Neural progenitor cell (in vitro differentiated cells): ENCODE results near the gene MEMO1. TPM values are rescaled to one million over a fixed set of nuclear protein-coding genes. Genes with fewer than 3 reads are reported as not detected.

ENCODE experiments used
- DNase-seq: peaks from one replicate; pipeline ENCODE4 v3.0.0-alpha.2; 2016; ENCODE audit warnings: low spot score
- H2AFZ ChIP-seq: fragments of 200-600 bp; sonication (generic); replicated peaks from 2 replicates; pipeline ENCODE4 v1.6.1; 2016; ENCODE audit warnings: antibody characterized with exemption
- H3F3A ChIP-seq: fragments of 200-600 bp; sonication (generic); 2 replicates; pipeline ENCODE4 v1.6.1; 2016; ENCODE audit warnings: antibody characterized with exemption, low read depth
- H3K27ac ChIP-seq: fragments of 200-600 bp; sonication (generic); 2 replicates; pipeline ENCODE4 v1.5.1; 2016; ENCODE audit warnings: mild to moderate bottlenecking
- H3K27me3 ChIP-seq: fragments of 200-600 bp; sonication (generic); 2 replicates; pipeline ENCODE4 v1.6.1; 2016; ENCODE audit warnings: mild to moderate bottlenecking, moderate library complexity
- H3K36me3 ChIP-seq: fragments of 200-600 bp; sonication (generic); 2 replicates; pipeline ENCODE4 v1.5.1; 2016
- H3K4me1 ChIP-seq: fragments of 200-600 bp; sonication (generic); 2 replicates; pipeline ENCODE4 v1.6.1; 2016; ENCODE audit warnings: mixed run types
- H3K4me2 ChIP-seq: fragments of 200-600 bp; sonication (generic); 2 replicates; pipeline ENCODE4 v1.6.1; 2016
- H3K4me3 ChIP-seq: fragments of 200-600 bp; sonication (generic); 2 replicates; pipeline ENCODE4 v1.5.1; 2016
- H3K79me2 ChIP-seq: fragments of 200-600 bp; sonication (generic); 2 replicates; pipeline ENCODE4 v1.6.1; 2016; ENCODE audit warnings: low read depth
- H3K9ac ChIP-seq: fragments of 200-600 bp; sonication (generic); 2 replicates; pipeline ENCODE4 v1.6.1; 2016
- H3K9me3 ChIP-seq: fragments of 200-600 bp; sonication (generic); 2 replicates; pipeline ENCODE4 v1.5.1; 2016; ENCODE audit warnings: low read depth
- H4K20me1 ChIP-seq: fragments of 200-600 bp; sonication (generic); 2 replicates; pipeline ENCODE4 v1.6.1; 2016; ENCODE audit warnings: low read depth
- H3K27ac Mint-ChIP-seq: 3 replicates; pipeline ENCODE4 v1.8.0; 2021; ENCODE audit warnings: mixed read lengths
- H3K27me3 Mint-ChIP-seq: 2 replicates; pipeline ENCODE4 v1.8.0; 2022; ENCODE audit warnings: low read depth, mild to moderate bottlenecking, inconsistent platforms, moderate library complexity, mixed read lengths; ENCODE audit not compliant: insufficient read depth
- H3K36me3 Mint-ChIP-seq: 3 replicates; pipeline ENCODE4 v1.8.0; 2021; ENCODE audit warnings: mixed read lengths
- H3K4me1 Mint-ChIP-seq: 3 replicates; pipeline ENCODE4 v1.8.0; 2021; ENCODE audit warnings: mixed read lengths
- H3K4me3 Mint-ChIP-seq: 3 replicates; pipeline ENCODE4 v1.8.0; 2021; ENCODE audit warnings: mild to moderate bottlenecking, moderate library complexity, mixed read lengths
- H3K9me3 Mint-ChIP-seq: 3 replicates; pipeline ENCODE4 v1.8.0; 2020; ENCODE audit warnings: mixed read lengths
- EZH2 ChIP-seq: fragments of 200-600 bp; sonication (generic); IDR thresholded peaks from 2 replicates; pipeline ENCODE4 v1.6.1; 2017; ENCODE audit warnings: antibody characterized with exemption, mild to moderate bottlenecking, moderate library complexity
- EZH2phosphoT487 ChIP-seq: fragments of 200-600 bp; sonication (generic); IDR thresholded peaks from 2 replicates; pipeline ENCODE4 v1.6.1; 2017; ENCODE audit warnings: antibody characterized with exemption
- total RNA-seq: library from RNA; depleted of rRNA; stranded (reverse); fragments of >200 nt; gene quantifications from 2 replicates; pipeline ENCODE4 v1.2.3, GENCODE V29; 2015; ENCODE audit warnings: low replicate concordance
- TF ChIP-seq, protein P1 (sequence below): fragments of 200-600 bp; sonication (generic); IDR thresholded peaks from 2 replicates; pipeline ENCODE4 v1.5.1; 2017; ENCODE audit warnings: antibody characterized with exemption, mild to moderate bottlenecking

Gene MEMO1
- total RNA-seq, 1 donor from 2014 or later = 25.8 TPM

DNA sequence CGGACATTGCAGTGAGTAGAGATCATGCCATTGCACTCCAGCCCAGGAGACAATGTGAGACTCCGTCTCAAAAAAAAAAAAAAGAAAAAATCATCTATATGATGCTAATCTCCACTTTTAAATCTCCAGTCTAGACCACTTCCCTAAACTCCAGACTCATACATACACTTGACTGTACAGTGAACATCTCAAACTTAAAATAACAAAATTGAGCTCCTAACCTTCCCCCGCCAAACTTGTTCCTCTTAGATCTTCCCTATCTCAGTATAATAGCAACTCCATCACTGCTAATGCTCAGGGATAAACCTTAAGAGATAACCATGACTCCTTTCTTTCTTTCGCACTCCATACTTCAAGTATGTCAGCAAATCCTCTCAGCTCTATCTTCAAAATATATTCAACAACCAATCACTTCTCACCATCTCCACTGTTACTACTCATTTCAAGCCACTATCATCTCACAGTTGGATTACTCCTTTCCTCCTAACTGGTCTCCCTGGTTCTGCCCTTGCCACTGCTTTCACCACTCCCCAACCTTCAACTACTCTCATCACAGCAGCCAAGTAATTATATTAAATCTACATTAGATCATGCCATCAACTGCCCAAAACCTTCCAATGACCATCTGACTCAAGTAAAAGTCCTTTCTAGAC lies 12.0 kb downstream of the MEMO1 start:
- Histone ChIP-seq H3K4me2 (no peak overlapping the region), H2AFZ (no peak overlapping the region), H3K27me3 (no peaks in the 10 kb centered on the region), H3K9me3 (no peaks in the 10 kb centered on the region), H3K9ac (no peak overlapping the region), H3K36me3 (no peaks in the 10 kb centered on the region), H3K27ac (no peak overlapping the region), H3K4me3 (no peak overlapping the region), H3K79me2 (peaks cover 100% of the 10 kb centered on the region), H3F3A (no peaks in the 10 kb centered on the region), H4K20me1 (peaks cover 23% of the 10 kb centered on the region), H3K4me1 (no peaks in the 10 kb centered on the region)
- peaks cover 4% of the 10 kb centered on the region for H3K27me3 Mint-ChIP-seq
- H3K27ac Mint-ChIP-seq = no peak overlapping the region
- no peaks in the 10 kb centered on the region for H3K4me1 Mint-ChIP-seq
- H3K36me3 Mint-ChIP-seq = peaks cover 11% of the 10 kb centered on the region
- no peak for DNase-seq
- H3K4me3 Mint-ChIP-seq = no peak overlapping the region
- peaks cover 2% of the 10 kb centered on the region for H3K9me3 Mint-ChIP-seq
- TF ChIP-seq, protein P1, sequence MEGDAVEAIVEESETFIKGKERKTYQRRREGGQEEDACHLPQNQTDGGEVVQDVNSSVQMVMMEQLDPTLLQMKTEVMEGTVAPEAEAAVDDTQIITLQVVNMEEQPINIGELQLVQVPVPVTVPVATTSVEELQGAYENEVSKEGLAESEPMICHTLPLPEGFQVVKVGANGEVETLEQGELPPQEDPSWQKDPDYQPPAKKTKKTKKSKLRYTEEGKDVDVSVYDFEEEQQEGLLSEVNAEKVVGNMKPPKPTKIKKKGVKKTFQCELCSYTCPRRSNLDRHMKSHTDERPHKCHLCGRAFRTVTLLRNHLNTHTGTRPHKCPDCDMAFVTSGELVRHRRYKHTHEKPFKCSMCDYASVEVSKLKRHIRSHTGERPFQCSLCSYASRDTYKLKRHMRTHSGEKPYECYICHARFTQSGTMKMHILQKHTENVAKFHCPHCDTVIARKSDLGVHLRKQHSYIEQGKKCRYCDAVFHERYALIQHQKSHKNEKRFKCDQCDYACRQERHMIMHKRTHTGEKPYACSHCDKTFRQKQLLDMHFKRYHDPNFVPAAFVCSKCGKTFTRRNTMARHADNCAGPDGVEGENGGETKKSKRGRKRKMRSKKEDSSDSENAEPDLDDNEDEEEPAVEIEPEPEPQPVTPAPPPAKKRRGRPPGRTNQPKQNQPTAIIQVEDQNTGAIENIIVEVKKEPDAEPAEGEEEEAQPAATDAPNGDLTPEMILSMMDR = no peak
- TF ChIP-seq EZH2 (no peak), EZH2phosphoT487 (no peak)

DNA sequence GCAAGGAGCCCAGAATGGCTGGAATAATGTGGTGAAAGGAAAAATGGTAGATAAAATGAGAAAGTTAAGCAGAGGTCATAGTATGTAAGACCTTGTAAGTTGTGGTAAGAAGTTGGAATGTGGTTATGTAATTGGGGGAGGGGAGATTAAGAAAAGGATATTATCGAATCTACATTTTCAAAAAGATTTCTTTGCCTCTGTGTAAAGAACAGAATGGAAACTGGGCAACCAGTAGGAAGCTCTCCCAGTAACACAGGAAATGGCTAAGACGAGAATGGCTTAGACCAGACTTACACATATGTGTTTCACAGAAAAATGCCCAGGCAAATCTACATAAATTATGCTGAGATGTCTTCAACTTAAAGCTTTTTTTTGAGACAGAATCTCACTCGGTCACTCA lies 13.2 kb downstream of the MEMO1 start:
- H3K9me3 Mint-ChIP-seq = peaks cover 2% of the 10 kb centered on the region
- no peaks in the 10 kb centered on the region for H3K36me3 ChIP-seq
- H3K4me2 ChIP-seq = no peak overlapping the region
- peaks cover 14% of the 10 kb centered on the region for H4K20me1 ChIP-seq
- H3K36me3 Mint-ChIP-seq = peaks cover 14% of the 10 kb centered on the region
- TF ChIP-seq EZH2phosphoT487 = no peak
- TF ChIP-seq, protein P1 = no peak
- TF ChIP-seq EZH2 = no peak
- no peak overlapping the region for H3K27ac ChIP-seq
- H3K4me1 Mint-ChIP-seq = peaks cover 2% of the 10 kb centered on the region
- H3K27me3 Mint-ChIP-seq = peaks cover 4% of the 10 kb centered on the region
- H3K4me3 Mint-ChIP-seq = no peak overlapping the region
- no peak for DNase-seq
- no peaks in the 10 kb centered on the region for H3F3A ChIP-seq
- H3K9ac ChIP-seq = no peak overlapping the region
- H3K27ac Mint-ChIP-seq = no peak overlapping the region
- no peaks in the 10 kb centered on the region for H3K27me3 ChIP-seq
- no peak overlapping the region for H3K4me3 ChIP-seq
- H2AFZ ChIP-seq = no peak overlapping the region
- H3K9me3 ChIP-seq = no peaks in the 10 kb centered on the region
- peaks cover 100% of the 10 kb centered on the region for H3K79me2 ChIP-seq
- H3K4me1 ChIP-seq = no peaks in the 10 kb centered on the region

GRCh38 chr2:31996571-31997150 lies 14.1 kb downstream of the MEMO1 start:
- Histone ChIP-seq H2AFZ (no peak overlapping the region), H3K9ac (no peak overlapping the region), H3K9me3 (no peaks in the 10 kb centered on the region), H3K4me2 (no peak overlapping the region), H3K79me2 (peaks cover 100% of the 10 kb centered on the region), H3K27ac (no peak overlapping the region), H3K27me3 (no peaks in the 10 kb centered on the region), H4K20me1 (peaks cover 14% of the 10 kb centered on the region), H3K4me1 (no peaks in the 10 kb centered on the region), H3K36me3 (no peaks in the 10 kb centered on the region), H3K4me3 (no peak overlapping the region), H3F3A (no peaks in the 10 kb centered on the region)
- Mint-ChIP-seq H3K4me1 (peaks cover 2% of the 10 kb centered on the region), H3K27ac (no peak overlapping the region), H3K27me3 (peaks cover 4% of the 10 kb centered on the region), H3K9me3 (peaks cover 2% of the 10 kb centered on the region), H3K36me3 (peaks cover 14% of the 10 kb centered on the region), H3K4me3 (no peak overlapping the region)
- DNase-seq = no peak
- TF ChIP-seq, protein P1 = no peak
- TF ChIP-seq EZH2 (no peak), EZH2phosphoT487 (no peak)
